Measurements from ENCODE around the gene MYO5B. TPM values are rescaled to one million over a fixed set of nuclear protein-coding genes. Genes with fewer than 3 reads are reported as not detected.

Gene MYO5B
- total RNA-seq, 4 donors from 2014 or later, result 2.0 to 13.9 (median 5.3) TPM

DNA sequence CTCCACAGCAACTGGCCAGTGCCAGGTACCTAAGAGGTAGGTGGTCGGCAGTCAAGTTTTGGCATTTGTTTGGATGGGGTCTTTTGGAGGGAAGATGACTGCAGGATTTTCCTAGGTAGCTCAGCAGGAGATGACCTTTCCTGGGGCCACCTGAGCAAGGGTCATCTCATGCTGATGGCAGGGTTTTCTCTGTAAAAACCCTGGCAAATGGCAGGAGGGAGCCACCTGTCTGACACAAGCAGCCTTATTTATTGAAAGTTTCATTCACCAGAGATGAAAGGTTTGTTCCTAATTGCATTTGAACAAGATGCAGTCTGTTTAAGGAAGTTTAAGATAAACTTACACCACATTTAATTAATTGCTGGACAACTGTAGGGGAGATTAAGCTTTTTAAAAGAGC lies 350.0 kb downstream of the MYO5B start:
- Histone ChIP-seq H3K27ac (replicated peaks in 1 of 4) (no peak overlapping the region), H3K36me3 (no peaks in the 10 kb centered on the region), H3K4me1 (peaks cover 5 to 20% (median 18%) of the 10 kb centered on the region in 4 donors), H3K4me3 (no peak overlapping the region), H3K27me3 (peaks cover 0 to 47% (median 0%) of the 10 kb centered on the region in 4 donors), H3K9me3 (no peaks in the 10 kb centered on the region)
- intact Hi-C loops (cut with DNase I), result no loop called here
- WGBS, result 71% methylated on average over 1 of the region's 1 CpG
- TF ChIP-seq EP300 (IDR thresholded peaks at IDR 0.05) (no peak), POLR2AphosphoS5 (IDR thresholded peaks at IDR 0.05) (no peak), POLR2A (IDR thresholded peaks at IDR 0.05; ENCODE audit: low read depth) (no peak)
- TF ChIP-seq, protein P1, sequence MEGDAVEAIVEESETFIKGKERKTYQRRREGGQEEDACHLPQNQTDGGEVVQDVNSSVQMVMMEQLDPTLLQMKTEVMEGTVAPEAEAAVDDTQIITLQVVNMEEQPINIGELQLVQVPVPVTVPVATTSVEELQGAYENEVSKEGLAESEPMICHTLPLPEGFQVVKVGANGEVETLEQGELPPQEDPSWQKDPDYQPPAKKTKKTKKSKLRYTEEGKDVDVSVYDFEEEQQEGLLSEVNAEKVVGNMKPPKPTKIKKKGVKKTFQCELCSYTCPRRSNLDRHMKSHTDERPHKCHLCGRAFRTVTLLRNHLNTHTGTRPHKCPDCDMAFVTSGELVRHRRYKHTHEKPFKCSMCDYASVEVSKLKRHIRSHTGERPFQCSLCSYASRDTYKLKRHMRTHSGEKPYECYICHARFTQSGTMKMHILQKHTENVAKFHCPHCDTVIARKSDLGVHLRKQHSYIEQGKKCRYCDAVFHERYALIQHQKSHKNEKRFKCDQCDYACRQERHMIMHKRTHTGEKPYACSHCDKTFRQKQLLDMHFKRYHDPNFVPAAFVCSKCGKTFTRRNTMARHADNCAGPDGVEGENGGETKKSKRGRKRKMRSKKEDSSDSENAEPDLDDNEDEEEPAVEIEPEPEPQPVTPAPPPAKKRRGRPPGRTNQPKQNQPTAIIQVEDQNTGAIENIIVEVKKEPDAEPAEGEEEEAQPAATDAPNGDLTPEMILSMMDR (IDR thresholded peaks at IDR 0.05), result no peak
- no peak for DNase-seq (ENCODE audit: extremely low spot score)

DNA sequence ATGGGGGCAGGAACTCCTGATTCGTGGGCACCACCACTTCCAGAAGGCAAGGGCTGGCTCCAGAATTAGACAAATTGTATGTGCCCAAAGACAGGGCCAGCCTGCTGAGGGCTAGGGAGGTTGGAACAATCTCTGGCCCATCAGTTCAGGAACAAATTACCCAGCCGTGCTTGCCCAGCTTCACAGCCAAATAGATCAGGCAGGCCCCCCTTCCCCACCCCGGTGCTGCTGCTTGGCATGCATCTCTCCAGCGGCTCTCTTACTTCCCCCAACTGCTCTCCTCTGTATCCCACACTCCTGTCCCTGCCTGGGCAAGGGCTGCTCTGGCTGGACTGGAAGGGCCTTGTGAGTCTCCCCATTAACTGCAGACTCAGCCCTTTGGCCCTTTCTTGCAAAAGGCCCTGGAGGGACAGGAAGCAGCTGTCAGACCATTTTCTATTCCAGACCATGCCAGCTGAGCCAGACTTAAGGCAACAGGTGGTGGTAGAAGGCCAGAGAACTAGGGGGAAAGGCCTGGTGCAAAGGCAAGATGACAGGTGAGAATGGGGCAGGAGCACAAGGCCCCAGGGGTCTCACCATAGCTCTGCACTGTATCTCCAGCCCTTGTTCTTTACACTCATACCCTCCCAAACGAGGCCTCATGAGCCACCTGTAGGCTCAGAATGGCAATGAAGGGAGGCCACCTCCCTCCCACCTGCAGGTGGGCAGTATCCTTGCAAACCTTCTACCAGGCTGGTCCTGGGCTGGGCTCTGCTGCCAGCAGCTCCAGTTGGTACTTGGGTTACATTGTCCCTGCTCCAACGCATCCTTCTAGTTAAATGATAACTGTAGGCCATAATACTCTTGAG lies 350.9 kb downstream of the MYO5B start:
- intact Hi-C loops (cut with DNase I), result no loop called here
- 85% methylated on average over 6 of the region's 6 CpGs for WGBS
- no peak for DNase-seq (ENCODE audit: extremely low spot score)

DNA sequence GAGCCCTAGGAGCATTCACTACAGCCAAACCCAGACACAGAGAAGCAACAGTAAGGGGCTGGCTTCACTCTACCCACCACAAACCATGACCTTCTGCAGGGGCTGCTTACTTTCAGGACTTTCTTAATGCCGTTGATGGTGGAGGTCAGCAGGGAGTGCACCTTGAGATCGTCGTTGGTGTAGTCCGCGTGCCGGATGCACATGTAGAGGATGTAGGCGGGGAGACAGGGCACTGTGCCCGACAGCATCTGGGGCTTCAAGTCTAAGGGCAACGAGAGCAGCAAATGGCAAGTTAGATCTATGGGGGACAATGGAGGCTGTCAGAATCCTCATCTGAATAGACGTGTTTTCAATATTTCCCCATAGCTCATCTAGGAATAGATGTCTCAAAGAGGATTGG lies 351.8 kb downstream of the MYO5B start:
- no peak for DNase-seq (ENCODE audit: extremely low spot score)
- Histone ChIP-seq H3K9me3 (no peaks in the 10 kb centered on the region), H3K4me1 (peaks cover 0 to 14% (median 13%) of the 10 kb centered on the region in 4 donors), H3K4me3 (no peak overlapping the region), H3K36me3 (no peaks in the 10 kb centered on the region), H3K27me3 (peaks cover 0 to 30% (median 0%) of the 10 kb centered on the region in 4 donors), H3K27ac (replicated peaks in 1 of 4) (no peak overlapping the region)
- intact Hi-C loops (cut with DNase I), result no loop called here
- WGBS, result 85% methylated on average over 10 of the region's 10 CpGs
- TF ChIP-seq POLR2A (IDR thresholded peaks at IDR 0.05; ENCODE audit: low read depth), result no peak
- TF ChIP-seq, protein P1 (IDR thresholded peaks at IDR 0.05), result no peak
- TF ChIP-seq EP300 (IDR thresholded peaks at IDR 0.05), result no peak
- TF ChIP-seq POLR2AphosphoS5 (IDR thresholded peaks at IDR 0.05), result no peak

More for the DNA sequence above, 350.9 kb downstream of the MYO5B start:
- H3K36me3 ChIP-seq, result no peaks in the 10 kb centered on the region
- peaks cover 0 to 14% (median 13%) of the 10 kb centered on the region in 4 donors for H3K4me1 ChIP-seq
- no peaks in the 10 kb centered on the region for H3K9me3 ChIP-seq
- TF ChIP-seq POLR2A (IDR thresholded peaks at IDR 0.05; ENCODE audit: low read depth) (no peak), EP300 (IDR thresholded peaks at IDR 0.05) (no peak), POLR2AphosphoS5 (IDR thresholded peaks at IDR 0.05) (no peak)
- TF ChIP-seq, protein P1 (IDR thresholded peaks at IDR 0.05), result no peak
- no peak overlapping the region for H3K4me3 ChIP-seq
- peaks cover 0 to 38% (median 0%) of the 10 kb centered on the region in 4 donors for H3K27me3 ChIP-seq
- no peak overlapping the region for H3K27ac ChIP-seq (replicated peaks in 1 of 4)

DNA sequence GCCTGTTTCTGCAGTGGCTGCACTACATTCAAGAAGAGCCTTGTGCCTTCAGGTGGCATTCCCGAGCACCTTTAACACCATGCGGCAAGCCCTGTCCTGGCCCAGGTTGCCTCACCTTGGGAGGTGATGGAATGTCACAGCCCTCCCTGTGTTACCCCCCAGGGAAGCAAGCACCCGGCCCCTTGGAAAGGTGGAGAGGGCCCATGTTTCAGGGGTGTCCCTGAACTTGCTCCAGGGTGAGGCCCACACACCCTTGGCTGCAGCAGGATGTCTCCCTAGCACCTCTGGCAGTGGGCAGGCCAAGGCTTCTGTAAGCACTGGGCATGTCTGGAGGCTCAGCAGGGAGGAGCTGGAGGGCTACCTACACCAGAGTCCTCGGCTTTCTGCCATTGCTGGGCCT lies 352.3 kb downstream of the MYO5B start:
- WGBS, result 100% methylated on average over 2 of the region's 4 CpGs

More for the DNA sequence above, 352.3 kb downstream of the MYO5B start:
- peaks cover 0 to 25% (median 0%) of the 10 kb centered on the region in 4 donors for H3K27me3 ChIP-seq
- no peak overlapping the region for H3K4me3 ChIP-seq
- no peak for DNase-seq (ENCODE audit: extremely low spot score)
- no peaks in the 10 kb centered on the region for H3K36me3 ChIP-seq
- TF ChIP-seq POLR2AphosphoS5 (IDR thresholded peaks at IDR 0.05) (no peak), EP300 (IDR thresholded peaks at IDR 0.05) (no peak), POLR2A (IDR thresholded peaks at IDR 0.05; ENCODE audit: low read depth) (no peak)
- TF ChIP-seq, protein P1 (IDR thresholded peaks at IDR 0.05), result no peak
- peaks cover 0 to 14% (median 13%) of the 10 kb centered on the region in 4 donors for H3K4me1 ChIP-seq
- intact Hi-C loops (cut with DNase I), result no loop called here
- H3K9me3 ChIP-seq, result no peaks in the 10 kb centered on the region
- H3K27ac ChIP-seq (replicated peaks in 1 of 4), result no peak overlapping the region

All from esophagus muscularis mucosa (tissue), 4 donors.